ENCODE measurements around the gene TECTB. TPM values are rescaled to one million over a fixed set of nuclear protein-coding genes. Genes with fewer than 3 reads are reported as not detected.

Gene TECTB
- polyA plus RNA-seq, 6 donors from 2014 or later = not detected

DNA sequence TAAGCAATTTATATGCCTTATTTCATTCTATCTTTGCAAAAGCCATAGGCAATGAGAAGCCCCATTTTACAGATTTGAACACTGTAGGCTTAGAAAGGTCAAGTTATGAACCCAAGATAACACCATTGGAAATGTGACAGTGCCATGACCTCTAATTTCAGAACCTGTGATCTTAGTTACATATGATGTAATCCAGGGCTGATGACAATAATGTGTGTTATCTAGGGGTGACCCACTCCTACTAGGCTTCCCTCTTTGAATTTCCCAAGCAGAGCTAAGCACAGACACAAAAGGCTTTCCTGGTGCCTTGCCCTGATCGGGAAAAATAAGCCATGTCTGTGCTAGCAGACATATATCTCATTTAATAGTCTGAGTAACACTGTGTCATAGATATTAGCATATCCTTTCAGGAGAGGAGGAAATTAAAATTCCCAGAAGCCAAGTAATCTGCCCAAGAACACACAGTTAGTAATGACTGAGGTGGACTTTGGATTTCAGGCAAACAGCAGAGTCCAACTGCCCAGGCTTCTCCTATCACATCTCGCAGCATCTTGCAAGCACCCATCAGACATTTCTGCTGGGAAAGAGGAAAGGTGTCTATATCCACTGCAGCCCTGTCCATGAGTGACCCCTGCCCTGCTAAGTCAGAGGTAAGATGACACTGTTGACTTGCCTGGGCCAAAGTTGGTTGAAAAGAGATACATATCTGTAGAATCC lies 2.8 kb upstream of the TECTB start:
- H3K4me3 Mint-ChIP-seq = no peak overlapping the region
- peaks cover 0 to 5% (median 0%) of the 10 kb centered on the region in 7 donors for H3K9me3 Mint-ChIP-seq
- ATAC-seq (ENCODE audit: low read depth in 2 of 2) (no peak), DNase-seq (no peak)
- no peaks in the 10 kb centered on the region for H3K36me3 Mint-ChIP-seq
- peaks cover 12 to 36% (median 25%) of the 10 kb centered on the region in 3 donors for H3K27me3 Mint-ChIP-seq
- no peak overlapping the region for H3K27ac Mint-ChIP-seq
- no peaks in the 10 kb centered on the region for H3K4me1 Mint-ChIP-seq

GRCh38 chr10:112282086-112282485 lies 1.1 kb upstream of the TECTB start:
- no peak overlapping the region for H3K4me3 Mint-ChIP-seq
- H3K27me3 Mint-ChIP-seq = peaks cover 15 to 36% (median 35%) of the 10 kb centered on the region in 3 donors
- H3K9me3 Mint-ChIP-seq = peaks cover 0 to 5% (median 0%) of the 10 kb centered on the region in 7 donors
- H3K4me1 Mint-ChIP-seq = no peaks in the 10 kb centered on the region
- no peak for ATAC-seq (ENCODE audit: low read depth in 2 of 2)
- DNase-seq = no peak
- H3K36me3 Mint-ChIP-seq = no peaks in the 10 kb centered on the region
- no peak overlapping the region for H3K27ac Mint-ChIP-seq

- Mint-ChIP-seq H3K4me3 (no peak overlapping the region), H3K27ac (no peak overlapping the region), H3K4me1 (no peaks in the 10 kb centered on the region), H3K36me3 (no peaks in the 10 kb centered on the region), H3K9me3 (peaks cover 0 to 2% (median 0%) of the 10 kb centered on the region in 7 donors), H3K27me3 (peaks cover 13 to 27% (median 16%) of the 10 kb centered on the region in 3 donors)
- no peak for ATAC-seq (ENCODE audit: low read depth in 2 of 2)
- no peak for DNase-seq
Observed at GRCh38 chr10:112286837-112287818, 3.9 kb downstream of the TECTB start.

- H3K4me1 Mint-ChIP-seq = no peaks in the 10 kb centered on the region
- no peaks in the 10 kb centered on the region for H3K9me3 Mint-ChIP-seq
- no peak overlapping the region for H3K27ac Mint-ChIP-seq
- H3K36me3 Mint-ChIP-seq = no peaks in the 10 kb centered on the region
- no peak overlapping the region for H3K4me3 Mint-ChIP-seq
- DNase-seq (no peak), ATAC-seq (ENCODE audit: low read depth in 2 of 2) (no peak)
- peaks cover 14 to 32% (median 16%) of the 10 kb centered on the region in 3 donors for H3K27me3 Mint-ChIP-seq
Observed at GRCh38 chr10:112287844-112288243, 4.6 kb downstream of the TECTB start.

DNA sequence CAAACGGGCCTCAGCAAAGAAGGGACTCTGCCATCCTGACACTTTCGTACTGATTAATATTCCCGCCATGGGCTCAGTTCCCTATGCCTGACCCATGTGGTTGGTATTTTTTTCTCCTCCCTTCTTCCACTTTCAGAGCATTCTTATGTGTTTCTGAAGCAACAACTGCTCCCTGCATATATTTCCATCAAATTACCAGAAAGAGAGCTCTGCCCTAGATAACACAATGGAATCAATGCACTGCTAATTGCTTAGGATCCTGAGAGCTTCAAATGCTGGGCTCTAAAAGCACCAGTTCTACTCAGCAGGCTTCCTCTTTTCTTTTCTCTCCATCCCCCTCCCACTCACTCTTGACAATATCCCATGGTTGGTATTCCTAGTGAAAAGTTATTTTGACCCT lies 5.3 kb downstream of the TECTB start:
- Mint-ChIP-seq H3K9me3 (no peaks in the 10 kb centered on the region), H3K36me3 (no peaks in the 10 kb centered on the region), H3K4me1 (no peaks in the 10 kb centered on the region), H3K27me3 (peaks cover 17 to 38% (median 22%) of the 10 kb centered on the region in 3 donors), H3K27ac (no peak overlapping the region), H3K4me3 (no peak overlapping the region)
- DNase-seq (no peak), ATAC-seq (ENCODE audit: low read depth in 2 of 2) (no peak)

- Mint-ChIP-seq H3K4me1 (no peaks in the 10 kb centered on the region), H3K9me3 (no peaks in the 10 kb centered on the region), H3K27ac (no peak overlapping the region), H3K27me3 (peaks cover 16 to 40% (median 28%) of the 10 kb centered on the region in 3 donors), H3K36me3 (no peaks in the 10 kb centered on the region), H3K4me3 (no peak overlapping the region)
- ATAC-seq (ENCODE audit: low read depth in 2 of 2) (no peak), DNase-seq (no peak)
Observed at GRCh38 chr10:112289373-112290053, 6.3 kb downstream of the TECTB start.

- no peak for ATAC-seq (ENCODE audit: low read depth in 2 of 2)
- Mint-ChIP-seq H3K9me3 (no peaks in the 10 kb centered on the region), H3K4me1 (no peaks in the 10 kb centered on the region), H3K27ac (no peak overlapping the region), H3K4me3 (no peak overlapping the region), H3K27me3 (peaks cover 16 to 40% (median 32%) of the 10 kb centered on the region in 3 donors), H3K36me3 (no peaks in the 10 kb centered on the region)
- no peak for DNase-seq
Observed at GRCh38 chr10:112290054-112290373, 6.8 kb downstream of the TECTB start.

DNA sequence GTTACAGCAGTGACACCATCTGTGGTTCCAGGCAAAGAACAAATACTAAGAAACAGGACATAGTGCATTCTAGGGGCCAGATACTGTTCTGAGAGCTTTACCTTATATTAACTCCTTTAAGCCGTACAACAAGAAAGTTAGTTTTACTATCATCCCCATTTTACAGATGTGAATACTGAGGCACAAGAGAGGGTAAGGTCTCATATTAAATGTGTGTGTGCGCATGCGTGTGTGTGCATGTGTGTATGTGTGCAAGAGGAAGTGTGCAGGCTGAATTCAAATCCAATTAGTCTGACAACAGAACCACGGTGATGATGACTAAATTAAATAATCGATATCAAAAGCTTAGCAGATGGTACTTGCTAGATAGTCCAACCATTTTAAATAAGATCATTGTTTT lies 11.0 kb downstream of the TECTB start:
- H3K9me3 Mint-ChIP-seq = no peaks in the 10 kb centered on the region
- no peak overlapping the region for H3K4me3 Mint-ChIP-seq

DNA sequence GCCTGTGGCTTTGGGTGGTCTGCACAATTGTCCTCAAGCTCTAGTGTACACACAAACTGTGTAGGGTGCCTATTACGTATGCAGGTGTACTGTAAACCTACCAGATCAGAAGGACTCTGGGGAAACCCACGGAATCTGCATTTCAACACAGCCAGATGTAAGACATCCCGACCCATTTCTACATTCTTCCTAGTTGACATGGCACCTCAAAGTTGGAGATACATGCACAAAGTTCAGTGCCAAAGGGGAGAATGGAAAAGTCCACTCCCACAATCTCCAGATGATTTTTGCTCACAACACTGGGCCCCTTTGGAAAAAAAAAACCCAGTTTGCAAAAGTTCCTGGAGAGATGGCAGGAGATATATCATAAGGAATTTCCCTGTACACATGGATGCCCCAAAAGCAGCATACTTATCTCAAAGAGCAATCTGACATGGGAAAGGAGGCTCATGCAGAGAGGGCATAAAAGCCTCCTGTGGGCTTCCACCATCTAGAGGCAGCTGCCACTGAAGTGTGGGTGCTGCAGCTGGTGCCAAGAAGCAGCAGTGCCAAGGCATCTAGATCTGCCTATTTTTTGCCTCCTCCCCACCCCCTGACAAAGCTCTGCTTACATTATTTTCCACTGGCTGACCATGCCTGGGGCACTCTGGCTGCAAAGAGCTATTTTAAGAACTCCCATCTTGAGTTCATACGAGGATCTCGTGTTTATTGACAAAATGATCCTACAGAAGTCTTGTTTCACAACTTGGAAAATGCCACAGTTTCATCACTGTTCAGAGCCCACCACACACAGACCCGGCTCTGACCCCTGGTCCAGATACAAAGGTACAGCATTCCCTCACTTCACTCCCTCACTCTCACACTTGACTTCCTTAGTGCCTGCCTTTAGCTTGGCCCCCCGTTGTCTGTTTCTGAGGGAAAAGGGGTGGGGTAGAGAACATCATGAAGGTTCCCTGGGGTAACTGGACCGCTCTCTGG lies 12.9 kb downstream of the TECTB start:
- no peaks in the 10 kb centered on the region for H3K4me1 Mint-ChIP-seq
- peaks cover 26 to 46% (median 31%) of the 10 kb centered on the region in 3 donors for H3K27me3 Mint-ChIP-seq
- no peak for DNase-seq
- no peak for ATAC-seq (ENCODE audit: low read depth in 2 of 2)
- no peak overlapping the region for H3K4me3 Mint-ChIP-seq
- H3K36me3 Mint-ChIP-seq = no peaks in the 10 kb centered on the region
- no peaks in the 10 kb centered on the region for H3K9me3 Mint-ChIP-seq
- H3K27ac Mint-ChIP-seq = peak overlapping the region in 1 of 6 donors; percentile 54

More for the DNA sequence above, 11.0 kb downstream of the TECTB start:
- no peaks in the 10 kb centered on the region for H3K36me3 Mint-ChIP-seq
- ATAC-seq (ENCODE audit: low read depth in 2 of 2) (no peak), DNase-seq (no peak)
- no peaks in the 10 kb centered on the region for H3K4me1 Mint-ChIP-seq
- H3K27me3 Mint-ChIP-seq = peaks cover 25 to 39% (median 26%) of the 10 kb centered on the region in 3 donors
- no peak overlapping the region for H3K27ac Mint-ChIP-seq

GRCh38 chr10:112296908-112297331 lies 13.7 kb downstream of the TECTB start:
- peaks cover 26 to 46% (median 31%) of the 10 kb centered on the region in 3 donors for H3K27me3 Mint-ChIP-seq
- no peak for DNase-seq
- H3K36me3 Mint-ChIP-seq = no peaks in the 10 kb centered on the region
- H3K9me3 Mint-ChIP-seq = no peaks in the 10 kb centered on the region
- ATAC-seq (ENCODE audit: low read depth in 2 of 2) = no peak
- no peak overlapping the region for H3K4me3 Mint-ChIP-seq
- no peak overlapping the region for H3K27ac Mint-ChIP-seq
- no peaks in the 10 kb centered on the region for H3K4me1 Mint-ChIP-seq

- no peaks in the 10 kb centered on the region for H3K36me3 Mint-ChIP-seq
- DNase-seq (no peak), ATAC-seq (ENCODE audit: low read depth in 2 of 2) (no peak)
- H3K4me3 Mint-ChIP-seq = no peak overlapping the region
- H3K9me3 Mint-ChIP-seq = no peaks in the 10 kb centered on the region
- H3K27me3 Mint-ChIP-seq = peaks cover 21 to 33% (median 23%) of the 10 kb centered on the region in 3 donors
- no peaks in the 10 kb centered on the region for H3K4me1 Mint-ChIP-seq
- H3K27ac Mint-ChIP-seq = no peak overlapping the region
Observed at GRCh38 chr10:112298581-112298980, 15.4 kb downstream of the TECTB start.

DNA sequence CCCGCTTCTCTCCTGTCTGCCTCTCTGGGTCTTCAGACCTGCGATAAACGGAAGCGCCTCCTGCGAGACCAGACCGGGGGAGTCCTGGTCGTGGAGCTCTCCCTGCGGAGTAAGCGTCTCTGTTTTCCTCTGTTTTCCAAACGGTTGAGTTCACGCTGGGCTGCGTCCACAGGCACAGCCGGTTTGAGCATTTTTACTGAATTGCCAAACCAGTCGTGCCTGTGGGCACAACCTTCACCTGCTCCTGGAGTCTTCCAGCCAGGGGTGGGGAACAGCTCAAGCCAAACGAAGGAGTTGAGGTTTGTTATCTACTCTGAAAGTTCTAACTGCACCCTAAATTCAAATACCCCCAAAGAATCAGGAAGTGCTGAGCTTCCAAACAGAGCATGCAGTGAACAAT lies 16.3 kb downstream of the TECTB start:
- H3K27me3 Mint-ChIP-seq = peaks cover 15 to 25% (median 21%) of the 10 kb centered on the region in 3 donors

More for the DNA sequence above, 16.3 kb downstream of the TECTB start:
- Mint-ChIP-seq H3K4me1 (no peaks in the 10 kb centered on the region), H3K4me3 (no peak overlapping the region), H3K36me3 (no peaks in the 10 kb centered on the region), H3K27ac (no peak overlapping the region), H3K9me3 (no peaks in the 10 kb centered on the region)
- no peak for ATAC-seq (ENCODE audit: low read depth in 2 of 2)
- no peak for DNase-seq
